ENCODE measurements around the gene ITPRIPL2. TPM values are rescaled to one million over a fixed set of nuclear protein-coding genes. Genes with fewer than 3 reads are reported as not detected.

The ITPRIPL2 gene
- total and polyA plus RNA-seq, 2 of the 13 experiments (the other 11 are each of a cell fraction or from before 2014, with no cell fraction given), result 5.9 to 12.6 TPM

GRCh38 chr16:19168371-19169081 lies 54.8 kb downstream of the ITPRIPL2 start:
- H3K4me1 ChIP-seq (ENCODE audit: insufficient read depth, low read length), result no peaks in the 10 kb centered on the region
- H3K27ac ChIP-seq (ENCODE audit: extremely low read length, insufficient read depth, low read length), result no peak overlapping the region
- 7% methylated on average over 48 of the region's 68 CpGs for WGBS (ENCODE audit: low lambda C conversion rate)
- H3K27me3 ChIP-seq (ENCODE audit: control insufficient read depth in 1 of 2, insufficient read depth in 2 of 2, low read length in 2 of 2), result peaks cover 12 to 59% of the 10 kb centered on the region in 2 experiments
- POLR2A ChIA-PET, result no interaction called here
- FAIRE-seq (no peak), DNase-seq (ENCODE audit: low spot score) (no peak), ATAC-seq (peak; percentile 26)
- H3K9me3 ChIP-seq (ENCODE audit: low read length), result no peaks in the 10 kb centered on the region
- no peak overlapping the region for H3K9ac ChIP-seq (ENCODE audit: insufficient read depth, low read depth, low read length)
- H3K4me3 ChIP-seq (replicated peaks in 1 of 3; ENCODE audit: insufficient read depth in 1 of 3, low read depth in 2 of 3, low read length in 3 of 3), result peak overlapping the region; percentile 25 to 65 (median 37); a peak in 4 of 6 replicates
- H2AFZ ChIP-seq (ENCODE audit: low read length), result no peak overlapping the region
- no peaks in the 10 kb centered on the region for H3K79me2 ChIP-seq (ENCODE audit: insufficient read depth, low read length)
- intact Hi-C loops (cut with micrococcal nuclease; ENCODE audit: unreplicated experiment), result loop anchor here (5.0 kb wide), 1 partner anchor 209 kb away; no protein-coding TSS in a partner anchor
- no peaks in the 10 kb centered on the region for H3K36me3 ChIP-seq (replicated peaks in 1 of 2; ENCODE audit: control insufficient read depth in 1 of 2, insufficient read depth in 2 of 2, low read length in 2 of 2)
- CTCF ChIA-PET (ENCODE audit: low intra/inter-chr PET ratio, low total read pairs), result interaction anchor here (2.0 to 2.5 kb wide), 2 partner anchors 82 to 207 kb away, joined by 11 to 12 read pairs; no protein-coding TSS in a partner anchor
- in situ Hi-C loops (cut with HindIII; ENCODE audit: extremely low pct_ligation_motif_present, low pct_unique_long_range_greater_than_20kb), result no loop called here
- peak overlapping the region; percentile 53 for H3K4me2 ChIP-seq (ENCODE audit: low read depth, low read length)
- H4K20me1 ChIP-seq (ENCODE audit: insufficient read depth, low read length), result no peaks in the 10 kb centered on the region
- BruUV-seq (replicated peaks), result no TSS peak
- 0 out of 4 replicates have a peak, but pooled peaks of 1 of the 2 experiments have one; percentile 12 for TF ChIP-seq HMGXB4 (CRISPR knock-in tag; IDR thresholded peaks at IDR 0.05; ENCODE audit: borderline replicate concordance in 1 of 2, low read depth in 1 of 2)
- TF ChIP-seq NPAS2 (CRISPR knock-in tag; IDR thresholded peaks at IDR 0.05; ENCODE audit: borderline replicate concordance), result no peak
- no peak for TF ChIP-seq U2AF1 (optimal IDR thresholded peaks at IDR 0.05; ENCODE audit: low read depth, low read length)
- peak; percentile 85 for TF ChIP-seq HNRNPLL (IDR thresholded peaks at IDR 0.05; ENCODE audit: low read depth, low read length, poor library complexity, severe bottlenecking)
- no peak for TF ChIP-seq ZNF468 (CRISPR knock-in tag; IDR thresholded peaks at IDR 0.05)
- peak; percentile 83 for TF ChIP-seq ZNF777 (CRISPR knock-in tag; IDR thresholded peaks at IDR 0.05)
- TF ChIP-seq ZNF800 (CRISPR knock-in tag; IDR thresholded peaks at IDR 0.05), result peak; percentile 86; the same call in 1 of the 2 replicates
- no peak for TF ChIP-seq JARID2 (CRISPR knock-in tag; IDR thresholded peaks at IDR 0.05; ENCODE audit: insufficient replicate concordance)
- TF ChIP-seq DDIT3 (CRISPR knock-in tag; IDR thresholded peaks at IDR 0.05), result no peak
- 0 out of 2 replicates have a peak, but pooled peaks have one; percentile 7 for TF ChIP-seq HOXA3 (CRISPR knock-in tag; IDR thresholded peaks at IDR 0.05)
- TF ChIP-seq ZNF546 (CRISPR knock-in tag; conservative IDR thresholded peaks at IDR 0.05), result 0 out of 2 replicates have a peak, but pooled peaks have one; percentile 14
- TF ChIP-seq AHR (CRISPR knock-in tag; IDR thresholded peaks at IDR 0.05), result no peak
- no peak for TF ChIP-seq ZNF724P (CRISPR knock-in tag; IDR thresholded peaks at IDR 0.05; ENCODE audit: borderline replicate concordance)
- TF ChIP-seq FOSL2 (CRISPR knock-in tag; IDR thresholded peaks at IDR 0.05), result no peak
- TF ChIP-seq CTCF (CRISPR knock-in tag; IDR thresholded peaks at IDR 0.05), result 0 out of 2 replicates have a peak, but pooled peaks have one; percentile 4
- no peak for TF ChIP-seq ZNF850 (CRISPR knock-in tag; conservative IDR thresholded peaks at IDR 0.05)
- TF ChIP-seq ZNF205 (CRISPR knock-in tag; IDR thresholded peaks at IDR 0.05), result no peak
- 0 out of 2 replicates have a peak, but pooled peaks have one; percentile 46 for TF ChIP-seq HDAC6 (IDR thresholded peaks at IDR 0.05; ENCODE audit: low read depth, low read length)

Measured in HepG2 (cell line).